ENCODE results near the gene MSI2.

DNA sequence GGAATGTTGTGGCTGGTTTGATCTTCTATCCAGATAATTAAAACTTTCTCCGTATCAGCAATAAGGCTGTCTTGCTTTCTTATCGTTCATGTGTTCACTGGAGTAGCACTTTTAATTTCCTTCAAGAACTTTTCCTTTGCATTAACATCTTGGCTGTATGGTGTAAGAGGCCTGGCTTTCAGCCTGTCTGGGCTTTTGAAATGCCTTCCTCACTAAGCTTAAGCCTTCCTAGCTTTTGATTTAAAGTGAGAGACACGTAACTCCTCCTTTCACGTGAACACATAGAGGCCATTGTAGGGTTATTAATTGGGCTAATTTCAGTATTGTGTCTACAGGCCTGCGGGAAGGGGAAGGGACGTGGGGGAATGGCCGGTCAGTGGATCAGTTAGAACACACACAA lies 42.9 kb downstream of the MSI2 start:
- TF ChIP-seq, protein P1, sequence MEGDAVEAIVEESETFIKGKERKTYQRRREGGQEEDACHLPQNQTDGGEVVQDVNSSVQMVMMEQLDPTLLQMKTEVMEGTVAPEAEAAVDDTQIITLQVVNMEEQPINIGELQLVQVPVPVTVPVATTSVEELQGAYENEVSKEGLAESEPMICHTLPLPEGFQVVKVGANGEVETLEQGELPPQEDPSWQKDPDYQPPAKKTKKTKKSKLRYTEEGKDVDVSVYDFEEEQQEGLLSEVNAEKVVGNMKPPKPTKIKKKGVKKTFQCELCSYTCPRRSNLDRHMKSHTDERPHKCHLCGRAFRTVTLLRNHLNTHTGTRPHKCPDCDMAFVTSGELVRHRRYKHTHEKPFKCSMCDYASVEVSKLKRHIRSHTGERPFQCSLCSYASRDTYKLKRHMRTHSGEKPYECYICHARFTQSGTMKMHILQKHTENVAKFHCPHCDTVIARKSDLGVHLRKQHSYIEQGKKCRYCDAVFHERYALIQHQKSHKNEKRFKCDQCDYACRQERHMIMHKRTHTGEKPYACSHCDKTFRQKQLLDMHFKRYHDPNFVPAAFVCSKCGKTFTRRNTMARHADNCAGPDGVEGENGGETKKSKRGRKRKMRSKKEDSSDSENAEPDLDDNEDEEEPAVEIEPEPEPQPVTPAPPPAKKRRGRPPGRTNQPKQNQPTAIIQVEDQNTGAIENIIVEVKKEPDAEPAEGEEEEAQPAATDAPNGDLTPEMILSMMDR (conservative IDR thresholded peaks at IDR 0.05; ENCODE audit: low read length), result no peak
- TF ChIP-seq EZH2phosphoT487 (IDR thresholded peaks at IDR 0.05; ENCODE audit: borderline replicate concordance, low read depth, low read length), result no peak
